NOMO-1 (cell line): Measurements from ENCODE around the gene RPL27.

Source experiments
- DNase-seq, 2 experiments: peaks; one replicate each; lab custom pipeline; 2025; ENCODE audit not compliant: unreplicated experiment in 2 of 2; lab: John Stamatoyannopoulos, UW

RPL27 gene

GRCh38 chr17:43020030-43020621 is 21.9 kb downstream of the RPL27 start:
- DNase-seq = peak; percentile 9 to 15

DNA sequence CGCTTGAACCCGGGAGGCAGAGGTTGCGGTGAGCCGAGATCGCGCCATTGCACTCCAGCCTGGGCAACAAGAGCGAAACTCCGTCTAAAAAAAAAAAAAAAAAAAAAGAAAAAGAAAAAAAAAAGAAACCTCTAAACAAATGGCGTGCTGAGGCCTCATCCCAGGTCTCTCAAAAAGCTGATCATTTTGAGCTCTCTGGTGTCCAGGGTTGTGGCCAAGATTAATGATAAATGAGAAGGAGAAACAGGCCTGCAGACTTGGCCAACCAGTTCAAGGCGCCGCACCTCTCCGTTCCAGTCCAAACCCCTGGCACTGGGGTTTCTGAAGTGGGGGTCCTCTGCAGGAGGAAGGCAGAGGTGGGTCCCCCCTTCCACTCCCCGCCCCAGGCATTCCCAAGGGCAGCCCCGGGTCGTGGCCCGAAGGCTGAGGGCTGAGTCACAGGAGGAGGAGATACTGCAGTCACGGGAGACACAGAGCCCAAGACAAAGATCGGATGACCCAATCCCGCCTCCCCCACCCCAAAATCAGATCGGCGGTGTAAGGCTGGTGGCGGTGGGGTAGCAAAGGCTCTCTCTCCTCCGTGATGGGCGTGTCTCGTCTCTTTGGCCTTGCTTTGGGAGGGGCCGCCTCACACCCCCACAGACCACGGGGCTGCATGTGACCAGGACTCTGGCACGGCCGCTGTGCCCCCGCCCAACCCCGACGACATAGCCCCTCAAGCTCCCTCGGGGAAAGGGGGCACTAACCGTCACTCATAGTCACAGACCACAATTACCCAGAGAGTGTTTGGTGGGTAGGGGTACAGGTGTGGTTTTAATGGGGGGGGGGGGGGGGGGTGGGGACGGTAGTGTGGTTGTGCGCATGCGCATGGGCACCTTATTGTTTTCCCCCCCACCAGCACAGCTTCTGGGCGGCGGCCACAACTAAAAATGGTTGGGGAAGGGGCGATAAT is 22.8 kb downstream of the RPL27 start:
- peak; percentile 17 to 20 for DNase-seq

- DNase-seq = peak; percentile 41 to 69
These were observed 23.7 kb downstream of the RPL27 start, which contains the start of gene VAT1 for GRCh38 chr17:43021741-43022512. Gene VAT1 (minus strand): TSS chr17:43022385. CDS start chr17:43022322, 63 bp downstream.

DNA sequence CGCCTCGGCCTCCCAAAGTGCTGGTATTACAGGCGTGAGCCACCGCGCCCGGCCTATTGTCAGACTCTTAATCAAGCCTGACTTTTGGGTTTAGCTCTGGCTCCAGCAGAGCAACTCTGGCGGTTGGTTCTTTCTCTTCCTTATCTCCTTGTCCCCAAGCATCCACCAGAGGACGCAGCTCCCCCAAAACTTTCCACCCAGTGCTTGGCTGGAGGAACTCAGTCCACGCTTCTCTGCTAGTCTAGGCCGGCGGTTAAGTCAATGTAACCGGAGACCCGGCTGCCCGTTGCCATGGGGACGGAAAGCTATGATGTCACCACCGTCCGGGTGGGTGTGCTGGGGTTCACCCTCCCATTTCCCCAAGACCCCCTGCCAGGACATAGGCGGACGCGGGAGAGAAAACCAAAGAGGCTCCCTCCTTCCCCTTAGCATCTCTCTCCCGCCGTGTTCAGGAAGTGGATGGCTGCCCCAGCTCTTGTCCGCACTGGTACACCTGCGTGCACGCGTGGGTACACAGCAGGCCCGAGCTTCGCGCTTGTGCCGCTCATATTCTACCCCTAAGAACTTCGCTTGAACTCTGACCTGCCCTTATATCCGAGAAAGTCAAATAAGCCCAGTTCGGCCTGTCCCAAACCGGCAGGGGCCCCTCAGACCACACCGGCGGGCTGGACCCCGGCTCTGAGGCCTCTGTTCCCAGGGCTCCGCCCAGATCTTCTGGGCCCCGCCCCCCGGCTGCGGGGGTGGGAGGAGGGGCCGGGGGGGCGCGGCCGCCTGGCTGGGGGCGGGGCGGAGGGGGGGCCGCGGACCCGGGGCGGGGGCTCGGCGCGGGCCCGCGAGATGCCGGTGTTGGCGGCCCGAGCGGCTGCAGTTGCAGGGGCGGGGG is 26.4 kb downstream of the RPL27 start, which contains the start of gene RND2:
RND2 (plus strand) TSS at position 825 of the 883 bp plus-strand sequence. CDS start 117 bp downstream, outside the sequence.
- peak; percentile 88 to 94 for DNase-seq

- DNase-seq = no peak
These were observed 27.1 kb downstream of the RPL27 start for GRCh38 chr17:43025290-43025657.

GRCh38 chr17:43025766-43026537 is 27.7 kb downstream of the RPL27 start:
- no peak for DNase-seq

DNA sequence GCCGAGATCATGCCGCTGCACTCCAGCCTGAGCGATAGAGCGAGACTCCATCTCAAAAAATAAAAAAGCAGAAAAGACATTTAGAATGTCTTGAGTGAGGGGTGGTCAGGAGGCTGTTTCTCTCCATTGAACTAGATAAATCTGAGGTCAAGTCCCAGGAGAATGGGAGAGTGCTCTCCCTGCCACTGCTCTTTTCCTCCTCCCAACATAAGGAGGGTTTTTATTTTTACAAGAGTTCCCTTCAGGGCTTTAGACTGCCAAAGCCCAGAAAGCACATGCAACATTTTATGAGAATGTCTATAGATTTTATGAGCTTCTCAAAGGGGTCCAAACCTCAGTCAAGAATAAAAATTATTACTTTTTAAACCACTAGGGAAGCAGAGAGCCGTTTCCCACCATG is 28.4 kb downstream of the RPL27 start:
- no peak for DNase-seq

DNA sequence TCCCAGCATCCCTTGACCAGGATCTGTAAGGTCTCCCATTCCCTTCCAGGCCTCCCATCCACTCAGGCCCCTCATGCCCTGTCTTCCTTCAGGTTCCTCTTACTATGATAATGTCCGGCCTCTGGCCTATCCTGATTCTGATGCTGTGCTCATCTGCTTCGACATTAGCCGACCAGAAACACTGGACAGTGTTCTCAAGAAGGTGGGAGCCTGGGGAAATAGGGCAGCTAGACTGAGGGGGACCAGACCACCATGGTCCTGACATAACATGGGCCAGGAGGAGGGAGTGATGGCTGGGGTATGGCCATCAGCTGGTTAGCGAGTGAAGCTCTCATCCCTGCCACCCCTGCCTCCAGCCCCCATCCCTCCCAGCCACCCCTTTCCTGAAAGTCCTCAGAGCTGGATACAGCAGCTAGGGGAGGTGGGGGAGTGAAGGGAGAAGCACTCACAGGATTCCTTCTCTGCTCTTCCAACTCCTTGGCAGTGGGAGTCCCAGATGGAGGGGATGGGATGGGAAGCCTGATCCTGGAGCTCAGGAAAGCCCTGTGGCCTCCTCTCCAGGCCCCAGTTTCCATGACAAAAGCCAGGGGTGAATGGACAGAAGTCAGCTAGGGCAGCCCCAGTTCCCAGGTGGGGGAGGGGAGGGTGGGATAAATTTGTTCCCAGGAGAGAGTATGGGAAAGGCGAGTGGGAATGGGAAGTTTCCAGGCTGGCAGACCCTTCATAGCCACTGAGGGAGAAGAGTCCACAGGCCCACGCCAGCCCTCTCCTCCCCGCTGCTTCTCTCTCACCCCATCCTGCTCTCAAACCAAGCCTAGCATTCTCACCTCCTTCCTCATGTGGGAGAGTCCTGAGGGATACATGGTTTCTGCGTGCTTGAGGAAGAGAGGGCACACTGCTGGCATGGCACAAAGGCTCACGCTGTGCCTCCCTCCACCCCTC is 29.1 kb downstream of the RPL27 start:
- no peak for DNase-seq

GRCh38 chr17:43028221-43028861 is 30.1 kb downstream of the RPL27 start:
- DNase-seq = no peak

DNA sequence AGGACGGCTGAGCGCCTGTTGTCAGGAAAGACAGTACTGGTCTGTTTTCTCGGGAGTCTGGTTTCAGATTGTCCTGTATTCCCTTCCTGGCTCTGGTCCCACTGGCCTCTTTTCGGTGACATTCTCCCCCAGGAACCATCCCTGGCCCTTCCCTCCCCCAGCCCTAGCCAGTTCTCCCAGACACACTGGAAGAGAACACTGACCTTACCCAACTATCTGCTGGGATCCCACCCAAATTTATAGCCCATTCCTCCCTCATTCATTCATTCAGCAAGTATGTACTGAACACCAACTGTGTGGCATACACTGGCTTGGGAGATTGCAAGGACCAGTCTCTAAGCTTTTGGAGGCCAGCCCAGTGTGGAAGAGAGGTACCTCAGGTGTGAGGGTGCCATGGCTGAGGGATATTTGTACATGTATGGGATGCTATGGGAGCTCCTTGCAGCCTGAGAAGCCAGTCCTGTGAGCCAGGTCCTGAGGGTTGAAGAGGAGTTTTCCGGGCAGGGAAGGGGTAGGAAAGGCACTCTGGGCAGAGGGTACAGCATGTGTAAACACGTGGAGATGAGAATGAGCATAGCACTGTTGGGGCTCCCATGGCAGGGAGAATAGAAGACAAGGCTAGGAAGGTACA is 32.0 kb downstream of the RPL27 start:
- DNase-seq = no peak

- DNase-seq = no peak
These were observed 33.4 kb downstream of the RPL27 start for GRCh38 chr17:43031666-43032065.

- no peak for DNase-seq
These were observed 36.0 kb downstream of the RPL27 start for GRCh38 chr17:43033948-43034881.

- no peak for DNase-seq
These were observed 36.7 kb downstream of the RPL27 start for GRCh38 chr17:43034894-43035293.

DNA sequence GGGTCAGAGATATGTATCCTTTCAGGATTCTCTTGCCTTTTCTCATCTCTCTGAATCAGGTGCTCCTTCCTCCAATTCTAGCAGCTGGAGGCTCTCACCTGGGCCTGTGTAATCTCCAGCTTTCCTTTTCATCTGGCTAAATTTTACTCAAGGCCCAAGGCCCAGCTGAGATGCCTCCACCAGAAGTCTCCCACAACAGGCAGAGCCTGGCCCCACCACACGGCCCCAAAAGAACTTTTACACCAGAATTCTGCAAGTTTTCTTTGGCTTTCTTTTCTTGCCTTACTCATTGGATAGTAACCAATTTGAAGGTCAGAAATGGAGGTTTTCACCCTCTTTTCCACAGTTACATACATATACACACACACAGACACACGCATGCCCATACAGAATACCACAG is 41.4 kb downstream of the RPL27 start:
- no peak for DNase-seq

DNA sequence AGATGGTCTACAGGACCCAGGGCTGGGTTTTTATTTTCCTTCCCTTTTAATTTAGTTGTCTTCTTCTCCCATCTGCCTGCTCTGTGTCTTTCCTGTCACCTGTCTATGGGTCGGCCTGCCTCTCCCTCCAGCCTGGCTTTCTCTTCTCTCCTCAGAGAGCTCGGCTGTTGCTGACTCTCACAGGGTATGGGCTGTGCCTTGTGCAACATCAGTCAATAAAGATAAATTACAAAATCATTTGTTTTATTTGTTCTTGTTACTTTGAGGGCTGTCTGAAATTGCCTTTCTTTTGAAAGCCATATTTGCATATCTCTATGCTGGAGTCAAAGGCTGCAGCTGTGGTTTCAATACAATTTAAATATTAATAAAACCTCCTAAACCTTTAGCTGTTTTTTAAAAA is 42.4 kb downstream of the RPL27 start:
- no peak for DNase-seq

GRCh38 chr17:43042025-43042628 is 43.9 kb downstream of the RPL27 start:
- DNase-seq = no peak
